CD4-positive, alpha-beta T cell treated with Interleukin-12 subunit alpha and Interleukin-12 subunit beta, for 1 hour (primary cell): Measurements from ENCODE around the gene KRT15.

Experiments
- DNase-seq: peaks from one replicate; pipeline ENCODE4 v3.0.0-alpha.2; 2020

KRT15 gene

GRCh38 chr17:41523787-41524186 lies 5.1 kb upstream of the KRT15 start:
- DNase-seq = no peak

DNA sequence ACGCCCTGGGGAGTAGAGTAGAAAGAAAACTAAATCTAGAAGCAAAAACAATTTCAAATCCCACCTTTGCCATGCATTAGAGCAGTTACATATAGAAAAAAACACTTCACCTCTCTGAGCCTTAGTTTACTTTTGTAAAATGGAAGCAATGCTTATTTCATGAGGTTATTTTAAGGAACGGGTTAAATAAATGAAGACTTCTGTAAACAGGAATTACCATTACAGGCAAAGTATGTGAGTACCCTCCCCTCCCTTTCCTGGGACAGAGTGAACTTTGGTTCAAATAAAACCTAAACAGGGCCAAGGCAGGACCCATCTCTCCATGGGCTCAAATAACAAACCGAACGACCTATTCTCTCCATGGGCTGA lies 4.5 kb upstream of the KRT15 start:
- no peak for DNase-seq

DNA sequence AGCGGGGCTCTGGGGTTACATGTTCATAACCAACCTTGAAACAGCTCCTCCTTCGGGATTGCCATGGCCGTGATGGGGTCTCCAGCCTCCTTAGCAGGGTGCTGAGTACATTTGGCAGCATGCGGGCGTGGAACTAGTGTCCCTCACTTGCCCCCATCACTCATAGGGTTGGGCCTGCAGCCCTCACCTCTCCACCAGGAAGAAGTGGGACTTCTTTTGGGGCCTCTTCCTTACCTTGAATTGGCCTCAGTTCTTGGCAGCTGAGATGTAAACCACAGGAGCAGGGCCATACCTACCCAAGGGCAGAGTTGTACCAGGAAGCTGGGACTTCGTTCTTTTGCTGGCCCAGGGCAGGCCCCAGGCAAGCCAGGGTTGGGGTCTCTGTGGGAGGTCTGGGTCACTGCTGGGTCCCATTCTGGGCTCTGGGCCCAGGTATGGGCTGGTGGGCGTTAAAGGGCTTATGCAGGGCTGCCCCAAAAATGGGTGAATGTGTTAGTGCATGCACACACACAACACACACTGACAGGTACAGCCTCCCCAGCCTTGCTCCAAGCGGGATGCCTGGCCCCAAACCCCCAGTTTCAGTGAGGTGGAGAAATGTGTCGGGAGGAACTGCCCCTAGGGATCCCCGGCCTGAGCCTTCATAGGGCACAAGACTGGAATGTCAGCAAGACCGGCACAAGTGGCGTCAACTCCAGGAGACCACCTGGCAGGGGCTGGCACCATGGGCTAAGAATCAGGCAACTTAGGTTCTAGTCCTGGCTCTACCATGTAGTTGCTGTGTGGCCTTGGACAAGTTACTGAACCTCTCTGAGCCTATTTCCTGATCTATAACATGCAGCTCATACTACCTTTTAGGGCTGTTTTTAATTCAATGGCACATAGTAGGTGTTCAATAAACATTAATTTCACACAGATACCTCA lies 3.9 kb upstream of the KRT15 start:
- DNase-seq = no peak

DNA sequence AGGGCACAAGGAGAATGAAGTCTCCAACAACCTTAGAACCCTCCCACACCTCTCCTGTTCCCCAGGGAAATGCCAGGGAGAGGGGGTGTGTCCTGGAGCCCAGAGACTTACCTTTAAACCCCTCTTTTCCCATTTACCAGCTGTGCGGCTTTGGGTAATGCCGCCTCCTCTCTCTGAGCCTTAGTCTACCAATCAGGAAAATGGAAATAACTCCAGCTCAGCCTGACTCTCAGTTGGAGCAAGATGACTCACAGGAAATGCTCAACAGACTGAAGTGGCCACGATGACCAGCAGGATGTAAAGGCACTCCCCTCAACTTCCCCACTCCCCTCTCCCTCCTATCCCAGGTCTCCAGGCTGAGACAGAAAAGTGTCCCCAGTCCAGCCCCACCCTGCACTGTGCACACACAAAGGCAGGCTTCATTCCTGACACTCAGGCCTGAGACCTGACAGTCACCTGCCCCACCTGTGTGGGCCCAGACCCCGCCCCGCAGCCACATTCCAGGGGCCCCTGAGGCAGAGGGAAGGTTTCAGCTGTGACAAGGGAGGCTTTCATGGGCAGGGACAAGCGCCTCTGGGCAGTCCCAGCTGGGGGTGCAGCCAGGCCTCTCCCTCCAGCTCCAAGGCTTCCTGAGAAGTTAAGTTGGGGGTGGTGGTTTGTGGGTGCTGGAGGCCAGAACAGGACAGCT lies 3.0 kb upstream of the KRT15 start:
- no peak for DNase-seq

- DNase-seq = no peak
These were observed 2.3 kb upstream of the KRT15 start for GRCh38 chr17:41520821-41521521.

DNA sequence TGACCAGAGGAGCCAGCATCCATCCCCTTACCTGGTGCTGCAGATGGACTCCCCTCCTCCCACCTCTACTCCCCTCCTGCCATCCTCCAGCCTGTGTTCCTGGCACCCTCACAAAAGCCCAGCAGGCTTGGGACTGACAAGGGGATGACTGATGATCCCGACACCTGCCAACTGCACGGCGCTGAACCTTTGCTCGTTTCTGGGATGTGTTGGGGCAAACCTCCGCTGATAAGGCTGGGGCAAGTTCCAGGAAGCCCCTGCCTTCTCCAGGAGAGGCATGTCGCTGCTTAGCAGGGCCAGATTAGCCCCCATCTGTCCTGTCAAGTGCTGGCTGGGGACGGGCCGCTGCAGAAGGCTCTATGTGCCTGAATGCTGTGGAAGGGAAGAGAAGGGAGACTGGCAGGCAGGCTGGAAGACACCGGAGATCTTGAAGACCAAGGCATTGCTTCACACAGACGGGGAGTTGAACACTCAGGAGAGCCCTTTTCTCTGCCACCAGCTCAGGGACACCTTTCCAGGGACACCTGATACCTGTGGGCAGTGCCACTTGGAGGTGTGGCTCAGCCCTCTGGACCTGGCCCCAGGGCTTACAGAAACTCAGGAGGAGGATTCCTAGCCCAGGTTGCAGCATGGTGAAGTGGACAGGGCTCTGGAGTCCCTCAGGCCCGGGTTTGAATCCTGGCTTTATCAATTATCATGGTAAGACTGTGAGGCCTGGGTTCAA lies 973 bp upstream of the KRT15 start:
- DNase-seq = no peak

GRCh38 chr17:41518031-41518430 lies 659 bp downstream of the KRT15 start:
- DNase-seq = no peak

- no peak for DNase-seq
These were observed 1.8 kb downstream of the KRT15 start for GRCh38 chr17:41516830-41517283.

DNA sequence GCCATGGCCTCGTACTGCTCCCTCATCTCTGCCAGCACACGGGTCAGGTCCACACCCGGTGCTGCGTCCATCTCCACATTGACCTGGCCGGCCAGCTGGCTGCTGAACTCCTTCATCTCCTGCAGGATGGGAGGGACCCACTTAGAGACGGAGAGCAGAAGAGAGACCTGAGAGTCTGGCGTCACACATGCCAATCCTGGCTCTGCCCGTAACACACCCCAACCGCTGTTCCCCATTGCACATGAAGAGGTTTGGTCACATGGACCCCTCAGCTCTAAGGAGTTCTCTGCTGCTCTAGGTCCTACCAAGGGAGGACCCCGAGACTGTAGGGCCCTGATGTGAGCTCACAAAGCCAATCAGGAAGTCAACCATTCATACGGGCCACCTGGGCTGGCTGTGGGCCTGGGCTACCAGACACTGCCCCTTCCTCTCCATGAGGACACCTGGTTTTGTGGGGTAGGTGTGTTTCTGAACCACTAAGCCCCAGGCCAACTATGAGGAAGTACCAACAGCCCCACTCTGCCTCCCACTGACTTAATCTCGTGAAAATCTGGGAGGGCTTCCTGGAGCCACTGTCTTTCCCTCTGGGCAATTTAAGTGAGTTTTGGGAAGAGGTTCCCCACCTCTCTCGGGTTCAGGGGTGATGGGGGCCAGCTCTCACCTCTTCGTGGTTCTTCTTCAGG lies 2.4 kb downstream of the KRT15 start:
- DNase-seq = no peak

- no peak for DNase-seq
These were observed 5.5 kb downstream of the KRT15 start for GRCh38 chr17:41513168-41513547.

DNA sequence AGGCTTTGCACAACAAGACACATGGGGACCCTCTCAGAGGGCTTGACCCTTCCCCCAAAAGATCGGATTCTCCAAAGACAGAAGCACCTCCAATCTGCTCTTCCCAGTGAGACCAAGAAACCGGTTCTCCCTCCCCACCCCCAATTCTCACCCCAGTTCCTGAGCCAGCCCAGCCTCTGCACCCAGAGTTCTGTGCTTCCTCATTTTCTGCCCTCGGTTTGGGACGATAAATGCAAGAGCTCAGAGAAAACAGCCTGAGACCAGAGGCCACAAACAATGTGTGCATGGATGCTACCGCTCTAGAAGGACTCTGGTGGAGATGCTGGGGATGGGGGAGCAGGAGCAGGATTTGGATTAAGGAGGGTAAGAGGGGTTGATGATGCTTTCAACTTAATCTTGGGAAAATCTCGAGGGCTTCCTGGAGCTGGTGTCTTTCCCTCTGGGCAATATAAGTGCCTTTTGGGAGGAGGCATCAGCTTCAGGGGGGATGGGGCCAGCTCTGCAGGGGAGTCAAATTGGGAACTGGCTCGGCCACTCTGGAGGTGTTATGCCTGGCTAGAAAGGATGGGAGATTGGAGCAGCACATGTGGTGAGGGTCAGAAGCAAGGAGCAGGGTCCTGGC lies 6.0 kb downstream of the KRT15 start:
- DNase-seq = no peak

- no peak for DNase-seq
These were observed 7.0 kb downstream of the KRT15 start for GRCh38 chr17:41511716-41512115.

DNA sequence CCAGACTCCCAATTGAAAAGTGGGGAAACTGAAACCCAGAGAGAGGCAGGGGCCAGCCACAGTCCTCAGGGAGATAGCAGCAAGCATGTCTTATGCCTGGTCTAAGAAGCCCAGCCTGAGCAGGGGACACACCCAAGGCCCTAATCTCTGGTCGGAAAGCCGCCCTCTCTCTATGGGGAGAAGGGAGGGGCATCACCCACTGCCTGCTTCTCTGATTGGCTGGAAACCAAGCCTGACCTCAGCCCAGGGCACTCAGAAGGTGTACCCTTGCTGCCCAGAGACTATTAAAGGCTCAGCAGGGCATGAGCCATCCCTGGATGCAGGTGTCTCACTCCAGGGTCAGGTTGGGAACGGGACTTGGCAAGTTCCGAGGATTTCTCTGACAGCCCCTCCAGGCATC lies 7.6 kb downstream of the KRT15 start:
- DNase-seq = no peak

DNA sequence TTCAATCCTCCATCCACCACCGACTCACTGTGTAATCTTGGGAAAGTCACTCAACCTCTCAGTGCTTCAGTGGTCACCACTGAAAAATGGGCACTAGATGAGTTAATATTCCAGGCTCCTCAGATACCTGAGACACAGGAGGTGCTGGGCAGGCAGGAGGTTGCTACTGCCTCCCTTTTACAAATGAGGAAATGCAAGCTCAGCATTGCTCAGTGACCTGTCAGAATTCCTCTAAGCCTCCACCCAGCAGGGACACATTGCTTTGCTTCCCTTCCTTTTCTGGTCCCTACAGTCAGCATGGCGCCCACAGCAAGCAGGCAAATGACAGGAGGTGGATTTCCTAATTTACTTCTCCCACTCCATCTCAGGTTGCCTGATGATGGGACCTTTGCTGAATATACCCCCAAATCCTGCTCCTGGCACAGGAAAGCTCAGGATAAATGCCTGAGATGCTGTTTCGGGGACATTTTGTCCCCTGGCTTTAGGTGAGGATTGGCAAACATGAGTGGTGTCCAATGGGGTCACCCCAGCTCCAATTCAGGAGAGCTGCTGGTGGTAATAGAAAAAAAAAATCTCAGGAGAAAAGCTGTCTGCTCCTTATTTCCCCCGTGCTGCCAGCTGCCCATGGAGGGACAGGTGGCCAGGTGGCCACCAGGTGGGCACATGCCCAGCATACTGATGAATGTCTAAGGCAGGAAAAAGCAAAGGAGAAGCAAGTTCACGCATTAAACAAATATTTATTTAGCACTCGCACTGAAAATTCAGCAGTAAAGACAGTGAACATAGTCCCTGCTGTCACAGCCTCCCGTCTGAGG lies 8.2 kb downstream of the KRT15 start:
- DNase-seq = no peak

- no peak for DNase-seq
These were observed 11.3 kb downstream of the KRT15 start for GRCh38 chr17:41507315-41507880.

- DNase-seq = no peak
These were observed 12.6 kb downstream of the KRT15 start for GRCh38 chr17:41505809-41506767.

DNA sequence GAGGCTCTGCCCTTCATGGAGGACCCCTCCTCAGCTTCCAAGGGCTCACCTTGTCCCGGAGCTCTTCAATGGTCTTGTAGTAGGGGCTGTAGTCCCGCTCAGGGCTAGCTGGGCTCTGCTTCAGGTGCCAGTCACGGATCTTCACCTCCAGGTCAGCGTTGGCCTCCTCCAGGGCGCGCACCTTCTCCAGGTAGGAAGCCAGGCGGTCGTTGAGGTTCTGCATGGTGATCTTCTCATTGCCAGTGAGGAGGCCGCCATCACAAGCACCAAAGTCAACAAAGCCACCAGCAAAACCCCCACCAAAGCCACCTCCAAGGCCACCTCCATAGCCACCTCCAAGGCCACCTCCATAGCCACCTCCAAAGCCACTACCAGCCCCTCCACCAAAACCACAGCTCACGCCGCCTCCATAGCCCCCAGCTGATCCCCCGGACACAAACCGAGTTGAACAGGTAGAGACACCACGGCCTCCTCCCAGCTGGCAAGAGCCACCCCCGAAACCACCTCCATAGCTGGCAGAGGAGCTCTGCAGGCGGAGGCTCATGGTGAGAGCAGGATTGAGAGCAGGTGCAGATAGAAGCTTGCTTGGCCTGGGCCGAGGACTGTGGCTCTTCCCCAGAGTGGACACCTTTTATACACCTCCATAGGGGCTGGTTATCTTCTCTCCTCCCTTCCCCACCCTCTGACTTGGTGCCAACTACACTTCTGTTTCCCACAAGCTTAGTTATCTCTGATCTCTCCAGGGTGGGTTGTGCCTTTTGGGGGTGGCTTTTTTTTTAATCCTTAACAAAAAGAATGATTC lies 13.5 kb downstream of the KRT15 start, which contains the start of gene KRT13:
Gene KRT13, minus strand, starts transcription at position 606 of the 802 bp plus-strand sequence. Its CDS starts 62 bp downstream, at position 544.
- DNase-seq = no peak

DNA sequence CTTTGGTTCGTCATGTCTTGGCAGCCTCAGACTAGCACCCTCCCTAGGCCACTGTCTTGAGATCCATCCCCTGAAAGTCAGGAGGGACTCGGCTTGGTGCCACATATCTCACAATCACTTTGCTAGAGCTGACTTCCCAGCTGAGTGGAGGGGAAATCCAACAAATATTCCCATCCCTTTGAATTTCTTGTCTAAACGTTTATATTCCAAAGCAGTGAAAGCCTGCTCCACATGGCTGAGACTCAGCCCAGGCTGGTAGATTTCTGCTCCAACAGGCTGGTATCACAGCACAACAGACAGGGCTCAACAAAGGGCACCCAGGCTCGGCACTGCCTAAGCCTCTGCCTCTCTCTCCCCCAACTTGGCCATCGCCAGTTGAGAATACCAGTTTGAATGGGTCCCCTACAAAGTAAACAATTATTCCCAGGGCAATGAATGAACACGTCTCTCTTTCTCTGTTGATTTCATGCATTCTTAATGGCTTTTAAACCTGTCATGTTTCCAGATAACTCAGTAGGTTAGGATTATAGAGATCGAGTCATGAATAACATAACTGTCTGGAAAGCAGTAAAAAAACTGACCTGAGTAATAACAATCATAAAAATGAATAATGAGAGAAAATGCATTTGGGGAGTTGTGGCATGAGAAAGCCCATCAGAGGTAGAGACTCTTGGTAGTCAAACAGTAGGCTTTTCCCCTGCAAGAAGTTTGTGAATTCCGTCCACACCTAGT lies 14.3 kb downstream of the KRT15 start:
- DNase-seq = no peak
